Activated naive CD8-positive, alpha-beta T cell treated with anti-CD3 and anti-CD28 coated beads, Interleukin-2, amount 10 ng/mL, durations not matched to agents 7 days and 5 days (primary cell): ENCODE results near the gene MYH15. TPM values are rescaled to one million over a fixed set of nuclear protein-coding genes. Genes with fewer than 3 reads are reported as not detected.

ENCODE experiments used
- ATAC-seq: fragments of 150-1000 bp; cut with Tn5 transposase; one replicate; pipeline ENCODE4 v1.10.0; 2021; ENCODE audit warnings: low read depth, moderate library complexity
- POLR2A ChIA-PET: fragments of 350-600 bp; sonication (Branson Sonifier 250); formaldehyde crosslinking; loops from one replicate; lab custom pipeline; 2021; ENCODE audit warnings: antibody characterized with exemption; lab: Charles Lee
- DNase-seq: peaks from one replicate; pipeline ENCODE4 v3.0.0; 2021
- H3K27ac Mint-ChIP-seq: one replicate; pipeline ENCODE4 v1.8.0; 2022; ENCODE audit warnings: mild to moderate bottlenecking, mixed read lengths
- H3K27me3 Mint-ChIP-seq: one replicate; pipeline ENCODE4 v1.8.0; 2022; ENCODE audit warnings: mild to moderate bottlenecking, moderate library complexity, mixed read lengths
- H3K36me3 Mint-ChIP-seq: one replicate; pipeline ENCODE4 v1.8.0; 2021; ENCODE audit warnings: mild to moderate bottlenecking, mixed read lengths
- H3K4me1 Mint-ChIP-seq: one replicate; pipeline ENCODE4 v1.8.0; 2021; ENCODE audit warnings: mixed read lengths
- H3K4me3 Mint-ChIP-seq: one replicate; pipeline ENCODE4 v1.8.0; 2022; ENCODE audit warnings: mild to moderate bottlenecking, moderate library complexity, mixed read lengths
- H3K9me3 Mint-ChIP-seq: one replicate; pipeline ENCODE4 v1.8.0; 2021; ENCODE audit warnings: mixed read lengths
- total RNA-seq, 2 experiments: library from RNA; stranded (reverse); gene quantifications; one replicate each; pipeline ENCODE4 v1.2.3, GENCODE V29; 2021

MYH15 gene
- total RNA-seq, 2 experiments from 2014 or later = 0.17 to 0.26 TPM

GRCh38 chr3:108475220-108475782, 35.1 kb downstream of the MYH15 start:
- no peaks in the 10 kb centered on the region for H3K36me3 Mint-ChIP-seq
- peaks cover 2% of the 10 kb centered on the region for H3K4me1 Mint-ChIP-seq
- H3K9me3 Mint-ChIP-seq = no peaks in the 10 kb centered on the region
- H3K4me3 Mint-ChIP-seq = no peak overlapping the region
- ATAC-seq (no peak), DNase-seq (no peak)
- no peak overlapping the region for H3K27ac Mint-ChIP-seq
- POLR2A ChIA-PET = no interaction called here
- H3K27me3 Mint-ChIP-seq = peaks cover 9% of the 10 kb centered on the region

GRCh38 chr3:108474581-108474980, 35.8 kb downstream of the MYH15 start:
- DNase-seq = no peak
- no peak for ATAC-seq
- H3K4me3 Mint-ChIP-seq = no peak overlapping the region
- H3K27ac Mint-ChIP-seq = no peak overlapping the region
- H3K27me3 Mint-ChIP-seq = peaks cover 9% of the 10 kb centered on the region
- POLR2A ChIA-PET = no interaction called here
- no peaks in the 10 kb centered on the region for H3K9me3 Mint-ChIP-seq
- no peaks in the 10 kb centered on the region for H3K36me3 Mint-ChIP-seq
- H3K4me1 Mint-ChIP-seq = peaks cover 2% of the 10 kb centered on the region

GRCh38 chr3:108473711-108474110, 36.7 kb downstream of the MYH15 start:
- Mint-ChIP-seq H3K27ac (no peak overlapping the region), H3K9me3 (no peaks in the 10 kb centered on the region), H3K4me3 (no peak overlapping the region), H3K27me3 (peaks cover 9% of the 10 kb centered on the region), H3K36me3 (no peaks in the 10 kb centered on the region), H3K4me1 (peaks cover 2% of the 10 kb centered on the region)
- DNase-seq = no peak
- no peak for ATAC-seq
- POLR2A ChIA-PET = no interaction called here

- H3K27me3 Mint-ChIP-seq = peaks cover 9% of the 10 kb centered on the region
- no peaks in the 10 kb centered on the region for H3K9me3 Mint-ChIP-seq
- no peak overlapping the region for H3K4me3 Mint-ChIP-seq
- no peaks in the 10 kb centered on the region for H3K4me1 Mint-ChIP-seq
- ATAC-seq = no peak
- no peaks in the 10 kb centered on the region for H3K36me3 Mint-ChIP-seq
- POLR2A ChIA-PET = no interaction called here
- no peak overlapping the region for H3K27ac Mint-ChIP-seq
- DNase-seq = no peak
Measured at GRCh38 chr3:108472001-108472591, 38.3 kb downstream of the MYH15 start.

GRCh38 chr3:108471426-108471825, 39.0 kb downstream of the MYH15 start:
- POLR2A ChIA-PET = no interaction called here

GRCh38 chr3:108469126-108469525, 41.3 kb downstream of the MYH15 start:
- no peak for DNase-seq
- Mint-ChIP-seq H3K4me3 (no peak overlapping the region), H3K27me3 (peaks cover 9% of the 10 kb centered on the region), H3K9me3 (no peaks in the 10 kb centered on the region), H3K4me1 (no peaks in the 10 kb centered on the region), H3K36me3 (no peaks in the 10 kb centered on the region), H3K27ac (no peak overlapping the region)
- POLR2A ChIA-PET = no interaction called here
- ATAC-seq = no peak

More at GRCh38 chr3:108471426-108471825, 39.0 kb downstream of the MYH15 start:
- Mint-ChIP-seq H3K4me1 (no peaks in the 10 kb centered on the region), H3K9me3 (no peaks in the 10 kb centered on the region), H3K27me3 (peaks cover 9% of the 10 kb centered on the region), H3K36me3 (no peaks in the 10 kb centered on the region), H3K4me3 (no peak overlapping the region), H3K27ac (no peak overlapping the region)
- no peak for DNase-seq
- ATAC-seq = no peak

- Mint-ChIP-seq H3K9me3 (no peaks in the 10 kb centered on the region), H3K36me3 (no peaks in the 10 kb centered on the region), H3K27ac (no peak overlapping the region), H3K4me1 (no peaks in the 10 kb centered on the region), H3K4me3 (no peak overlapping the region), H3K27me3 (peaks cover 7% of the 10 kb centered on the region)
- POLR2A ChIA-PET = no interaction called here
- DNase-seq (no peak), ATAC-seq (no peak)
Measured at GRCh38 chr3:108468577-108468976, 41.8 kb downstream of the MYH15 start.

- no peaks in the 10 kb centered on the region for H3K9me3 Mint-ChIP-seq
- H3K4me3 Mint-ChIP-seq = no peak overlapping the region
- no peak for DNase-seq
- no peak for ATAC-seq
- H3K4me1 Mint-ChIP-seq = no peaks in the 10 kb centered on the region
- POLR2A ChIA-PET = no interaction called here
- H3K36me3 Mint-ChIP-seq = no peaks in the 10 kb centered on the region
- H3K27me3 Mint-ChIP-seq = peaks cover 15% of the 10 kb centered on the region
- no peak overlapping the region for H3K27ac Mint-ChIP-seq
Measured at GRCh38 chr3:108462899-108463298, 47.5 kb downstream of the MYH15 start.

- Mint-ChIP-seq H3K36me3 (no peaks in the 10 kb centered on the region), H3K27me3 (peaks cover 18% of the 10 kb centered on the region), H3K27ac (no peak overlapping the region), H3K4me1 (no peaks in the 10 kb centered on the region), H3K4me3 (no peak overlapping the region), H3K9me3 (no peaks in the 10 kb centered on the region)
- no peak for DNase-seq
- ATAC-seq = no peak
- POLR2A ChIA-PET = no interaction called here
Measured at GRCh38 chr3:108461661-108462111, 48.7 kb downstream of the MYH15 start.

- Mint-ChIP-seq H3K36me3 (peaks cover 4% of the 10 kb centered on the region), H3K27ac (no peak overlapping the region), H3K4me3 (no peak overlapping the region), H3K4me1 (no peaks in the 10 kb centered on the region), H3K27me3 (peaks cover 21% of the 10 kb centered on the region), H3K9me3 (peaks cover 2% of the 10 kb centered on the region)
- no peak for DNase-seq
- ATAC-seq = no peak
- POLR2A ChIA-PET = no interaction called here
Measured at GRCh38 chr3:108459225-108459624, 51.2 kb downstream of the MYH15 start.

GRCh38 chr3:108455212-108455705, 55.1 kb downstream of the MYH15 start:
- H3K4me1 Mint-ChIP-seq = no peaks in the 10 kb centered on the region
- peaks cover 2% of the 10 kb centered on the region for H3K9me3 Mint-ChIP-seq
- peaks cover 16% of the 10 kb centered on the region for H3K27me3 Mint-ChIP-seq
- POLR2A ChIA-PET = no interaction called here
- DNase-seq (no peak), ATAC-seq (no peak)
- H3K36me3 Mint-ChIP-seq = peaks cover 4% of the 10 kb centered on the region
- no peak overlapping the region for H3K27ac Mint-ChIP-seq
- H3K4me3 Mint-ChIP-seq = no peak overlapping the region

GRCh38 chr3:108453565-108453964, 56.8 kb downstream of the MYH15 start:
- DNase-seq (no peak), ATAC-seq (no peak)
- H3K9me3 Mint-ChIP-seq = peaks cover 7% of the 10 kb centered on the region
- H3K4me3 Mint-ChIP-seq = no peak overlapping the region
- peaks cover 4% of the 10 kb centered on the region for H3K36me3 Mint-ChIP-seq
- H3K27me3 Mint-ChIP-seq = peaks cover 9% of the 10 kb centered on the region
- no peak overlapping the region for H3K27ac Mint-ChIP-seq
- POLR2A ChIA-PET = no interaction called here
- H3K4me1 Mint-ChIP-seq = no peaks in the 10 kb centered on the region

GRCh38 chr3:108450444-108450843, 60.0 kb downstream of the MYH15 start:
- peaks cover 20% of the 10 kb centered on the region for H3K9me3 Mint-ChIP-seq
- no peak for DNase-seq
- peaks cover 3% of the 10 kb centered on the region for H3K4me1 Mint-ChIP-seq
- peaks cover 3% of the 10 kb centered on the region for H3K27me3 Mint-ChIP-seq
- no peak for ATAC-seq
- H3K4me3 Mint-ChIP-seq = no peak overlapping the region
- POLR2A ChIA-PET = no interaction called here
- peaks cover 13% of the 10 kb centered on the region for H3K36me3 Mint-ChIP-seq
- H3K27ac Mint-ChIP-seq = no peak overlapping the region

GRCh38 chr3:108448593-108448992, 61.8 kb downstream of the MYH15 start:
- peaks cover 23% of the 10 kb centered on the region for H3K9me3 Mint-ChIP-seq
- POLR2A ChIA-PET = no interaction called here
- ATAC-seq = no peak
- no peak for DNase-seq
- peaks cover 9% of the 10 kb centered on the region for H3K36me3 Mint-ChIP-seq
- peaks cover 3% of the 10 kb centered on the region for H3K4me1 Mint-ChIP-seq
- no peaks in the 10 kb centered on the region for H3K27me3 Mint-ChIP-seq
- H3K27ac Mint-ChIP-seq = no peak overlapping the region
- H3K4me3 Mint-ChIP-seq = no peak overlapping the region
